CD14-positive monocyte (primary cell): Measurements from ENCODE around the gene MPRIP. TPM values are rescaled to one million over a fixed set of nuclear protein-coding genes. Genes with fewer than 3 reads are reported as not detected.

Experiments used
- DNase-seq, 3 donors: peaks; one replicate each; pipeline ENCODE4 v3.0.0-alpha.2; 2011 to 2022
- H2AFZ ChIP-seq: 2 replicates; pipeline ENCODE4 v1.6.0; 2012; ENCODE audit warnings: mild to moderate bottlenecking, low read depth, low read length, inconsistent platforms; ENCODE audit not compliant: insufficient read depth, poor library complexity, severe bottlenecking
- H3K27ac ChIP-seq, 2 donors: 1 replicate in 1 of 2; 2 replicates in 1 of 2; pipeline ENCODE4 v1.5.1; 2012 to 2013; ENCODE audit warnings: low read length in 2 of 2, control low read depth in 1 of 2, inconsistent platforms in 1 of 2, low read depth in 1 of 2, mild to moderate bottlenecking in 1 of 2
- H3K27me3 ChIP-seq, 2 donors: one replicate each; pipeline versions ENCODE4 v1.6.0 to v1.6.1; 2011 to 2013; ENCODE audit warnings: low read length in 2 of 2; ENCODE audit not compliant: control insufficient read depth in 2 of 2, insufficient read depth in 2 of 2
- H3K36me3 ChIP-seq, 2 donors: replicated peaks in 1 of 2; 1 replicate in 1 of 2; 2 replicates in 1 of 2; pipeline versions ENCODE4 v1.5.1 to v1.6.1; 2012 to 2013; ENCODE audit warnings: low read length in 2 of 2, control low read depth in 1 of 2, inconsistent platforms in 1 of 2, mild to moderate bottlenecking in 1 of 2; ENCODE audit not compliant: insufficient read depth in 2 of 2, control insufficient read depth in 1 of 2
- H3K4me1 ChIP-seq, 2 donors: 1 replicate in 1 of 2; 2 replicates in 1 of 2; pipeline versions ENCODE4 v1.5.1 to v1.6.1; 2012 to 2013; ENCODE audit warnings: low read length in 2 of 2, control low read depth in 1 of 2, inconsistent platforms in 1 of 2, mild to moderate bottlenecking in 1 of 2, moderate library complexity in 1 of 2; ENCODE audit not compliant: insufficient read depth in 2 of 2, control insufficient read depth in 1 of 2
- H3K4me2 ChIP-seq: replicated peaks from 2 replicates; pipeline ENCODE3; 2012; ENCODE audit warnings: low read length, moderate library complexity, mild to moderate bottlenecking; ENCODE audit not compliant: poor library complexity, severe bottlenecking; ENCODE audit errors: extremely low read depth
- H3K4me3 ChIP-seq, 3 experiments: fragments of 200-600 bp in 1 of 3; sonication (generic) in 1 of 3; replicated peaks in 1 of 3; 1 replicate in 2 of 3; 2 replicates in 1 of 3; pipeline ENCODE4 v1.5.1; 2011 to 2013; ENCODE audit warnings: low read length in 3 of 3, mild to moderate bottlenecking in 3 of 3, control low read depth in 2 of 3, low read depth in 2 of 3, inconsistent platforms in 1 of 3, moderate library complexity in 1 of 3
- H3K79me2 ChIP-seq: 2 replicates; pipeline ENCODE4 v1.6.0; 2012; ENCODE audit warnings: mild to moderate bottlenecking, control low read depth, inconsistent platforms, low read length, moderate library complexity; ENCODE audit not compliant: insufficient read depth
- H3K9ac ChIP-seq: 2 replicates; pipeline ENCODE4 v1.6.0; 2017; ENCODE audit warnings: low read length, mild to moderate bottlenecking; ENCODE audit not compliant: insufficient read depth, poor library complexity, severe bottlenecking
- H3K9me3 ChIP-seq, 2 donors: replicated peaks in 1 of 2; 1 replicate in 1 of 2; 2 replicates in 1 of 2; pipeline versions ENCODE4 v1.5.1 to v1.6.1; 2012 to 2013; ENCODE audit warnings: low read length in 2 of 2, control low read depth in 1 of 2; ENCODE audit not compliant: control insufficient read depth in 1 of 2, insufficient read depth in 1 of 2
- H4K20me1 ChIP-seq: 2 replicates; pipeline ENCODE4 v1.6.0; 2012; ENCODE audit warnings: mild to moderate bottlenecking, low read length, control low read depth, moderate library complexity; ENCODE audit not compliant: insufficient read depth
- H3K27ac Mint-ChIP-seq, 7 donors: one replicate each; pipeline ENCODE4 v1.8.0; 2020; ENCODE audit warnings: mild to moderate bottlenecking in 7 of 7, mixed read lengths in 7 of 7, moderate library complexity in 6 of 7, inconsistent platforms in 2 of 7
- H3K27me3 Mint-ChIP-seq, 3 donors: one replicate each; pipeline ENCODE4 v1.8.0; 2021 to 2022; ENCODE audit warnings: low read depth in 3 of 3, mild to moderate bottlenecking in 3 of 3, mixed read lengths in 3 of 3, moderate library complexity in 3 of 3, inconsistent platforms in 1 of 3
- H3K36me3 Mint-ChIP-seq, 2 donors: one replicate each; pipeline ENCODE4 v1.8.0; 2020; ENCODE audit warnings: mixed read lengths in 2 of 2, inconsistent platforms in 1 of 2, mild to moderate bottlenecking in 1 of 2
- H3K4me1 Mint-ChIP-seq: one replicate; pipeline ENCODE4 v1.8.0; 2020; ENCODE audit warnings: mild to moderate bottlenecking, mixed read lengths
- H3K4me3 Mint-ChIP-seq, 2 donors: one replicate each; pipeline ENCODE4 v1.8.0; 2020; ENCODE audit warnings: mild to moderate bottlenecking in 2 of 2, mixed read lengths in 2 of 2, moderate library complexity in 1 of 2
- H3K9me3 Mint-ChIP-seq, 7 donors: one replicate each; pipeline ENCODE4 v1.8.0; 2020 to 2022; ENCODE audit warnings: mixed read lengths in 7 of 7, mild to moderate bottlenecking in 6 of 7, moderate library complexity in 6 of 7, inconsistent platforms in 2 of 7
- CTCF ChIP-seq: fragments of 200-600 bp; IDR thresholded peaks from one replicate; pipeline ENCODE4 v1.8.0; 2022; ENCODE audit warnings: antibody characterized with exemption, mild to moderate bottlenecking
- WGBS: methylation state at CpG from one replicate; pipeline ENCODE4 v1.1.5; 2013; ENCODE audit warnings: missing lambda C conversion rate; ENCODE audit not compliant: insufficient coverage; 5-methylcytosine and 5-hydroxymethylcytosine counted together
- intact Hi-C, 2 donors: fragments of 100-400 bp; cut with micrococcal nuclease; formaldehyde crosslinking; loops; one replicate each; pipeline versions ENCODE4 v1.15.0 to v1.15.1; 2023
- polyA plus RNA-seq, 3 donors: library from polyadenylated mRNA; depleted of rRNA in 1 of 3; unstranded in 2 of 3; stranded (reverse) in 1 of 3; fragments of 300-500 nt in 2 of 3; fragments of >200 nt in 1 of 3; fragmentation: Illumina TruSeq in 2 of 3; gene quantifications; 1 replicate in 2 of 3; 2 replicates in 1 of 3; pipeline ENCODE4 v1.2.3, GENCODE V29; 2012 to 2021

The MPRIP gene
- polyA plus RNA-seq, 3 donors: 2.0 to 48.7 (median 2.5) TPM

- Mint-ChIP-seq H3K27ac (peak overlapping the region; percentile 16 to 96 (median 81)), H3K4me1 (peaks cover 50% of the 10 kb centered on the region), H3K4me3 (peak overlapping the region in 1 of 2 donors; percentile 68), H3K27me3 (peaks cover 0 to 3% (median 0%) of the 10 kb centered on the region in 3 donors), H3K36me3 (peaks cover 53 to 61% of the 10 kb centered on the region in 2 donors), H3K9me3 (peaks cover 0 to 3% (median 0%) of the 10 kb centered on the region in 7 donors)
- Histone ChIP-seq H3K27ac (peak overlapping the region; percentile 95 to 96), H3K4me3 (peak overlapping the region in 1 of 3 experiments; percentile 14), H3K9me3 (no peaks in the 10 kb centered on the region), H3K27me3 (no peaks in the 10 kb centered on the region), H3K9ac (peak overlapping the region; percentile 33), H3K4me2 (peak overlapping the region; percentile 22), H3K36me3 (peaks cover 37 to 52% of the 10 kb centered on the region in 2 donors), H2AFZ (no peak overlapping the region), H3K79me2 (no peaks in the 10 kb centered on the region), H4K20me1 (peaks cover 9% of the 10 kb centered on the region), H3K4me1 (peaks cover 45 to 47% of the 10 kb centered on the region in 2 donors)
- DNase-seq: peak in 1 of 3 donors; percentile 12
- WGBS: 87% methylated on average over 3 of the region's 4 CpGs
- no peak for TF ChIP-seq CTCF
- intact Hi-C loops: no loop called here
Measured at GRCh38 chr17:17152385-17152784, 110.1 kb downstream of the MPRIP start.

- Histone ChIP-seq H4K20me1 (peaks cover 9% of the 10 kb centered on the region), H3K9me3 (no peaks in the 10 kb centered on the region), H3K27me3 (no peaks in the 10 kb centered on the region), H3K79me2 (no peaks in the 10 kb centered on the region), H2AFZ (no peak overlapping the region), H3K4me2 (no peak overlapping the region), H3K9ac (no peak overlapping the region), H3K4me1 (peaks cover 45 to 47% of the 10 kb centered on the region in 2 donors), H3K4me3 (no peak overlapping the region), H3K36me3 (peaks cover 36 to 52% of the 10 kb centered on the region in 2 donors), H3K27ac (no peak overlapping the region)
- DNase-seq: no peak
- H3K9me3 Mint-ChIP-seq: peaks cover 0 to 3% (median 0%) of the 10 kb centered on the region in 7 donors
- H3K36me3 Mint-ChIP-seq: peaks cover 55 to 60% of the 10 kb centered on the region in 2 donors
- H3K4me1 Mint-ChIP-seq: peaks cover 50% of the 10 kb centered on the region
- no peak for TF ChIP-seq CTCF
- WGBS: 68% methylated on average over 7 of the region's 9 CpGs
- no peak overlapping the region for H3K4me3 Mint-ChIP-seq
- intact Hi-C loops: no loop called here
- peak overlapping the region in 2 of 7 donors; percentile 3 to 54 for H3K27ac Mint-ChIP-seq
- peaks cover 0 to 3% (median 0%) of the 10 kb centered on the region in 3 donors for H3K27me3 Mint-ChIP-seq
Measured at GRCh38 chr17:17153071-17153470, 110.8 kb downstream of the MPRIP start.
